Fibroblast of skin of back (primary cell): ENCODE results near the gene ANKRD13B.
A peak's percentile ranks its signal among the peaks of the same experiment; 100 is the strongest.

Experiments used
- DNase-seq: peaks from one replicate; pipeline ENCODE4 v3.0.0-alpha.2; 2013

ANKRD13B gene

DNA sequence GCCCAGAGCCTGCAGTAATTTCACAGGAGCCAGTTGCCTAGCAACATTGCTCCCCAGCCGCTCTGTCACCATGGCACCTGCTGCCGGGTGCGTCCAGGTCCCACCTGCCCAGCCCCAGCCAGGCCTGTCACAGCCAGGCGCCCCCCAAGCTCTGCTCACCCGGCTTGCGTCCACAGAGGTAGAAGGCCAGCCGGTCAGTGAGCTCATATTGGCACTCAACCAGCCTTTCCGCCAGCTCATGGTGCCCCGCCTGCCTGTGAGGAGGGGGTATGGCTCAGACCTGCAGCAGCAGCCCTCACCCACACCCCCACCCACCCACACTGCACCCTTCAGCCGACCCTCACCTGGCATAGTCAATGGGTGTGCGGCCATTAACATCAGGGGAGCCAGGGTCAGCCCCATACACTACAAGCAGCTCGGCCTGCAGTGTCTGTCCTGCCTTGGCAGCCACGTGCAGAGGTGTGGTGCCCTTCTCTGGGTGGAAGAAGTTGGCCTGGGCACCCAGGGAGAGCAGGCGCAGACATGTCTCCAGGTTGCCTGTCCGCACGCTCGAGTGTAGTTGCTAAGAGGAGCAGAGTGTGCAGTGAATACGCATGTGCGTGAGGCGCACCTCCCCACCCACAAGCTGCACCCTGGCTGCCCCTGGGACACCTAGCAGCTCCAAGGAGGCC, 11.2 kb upstream of the ANKRD13B start:
- no peak for DNase-seq

DNA sequence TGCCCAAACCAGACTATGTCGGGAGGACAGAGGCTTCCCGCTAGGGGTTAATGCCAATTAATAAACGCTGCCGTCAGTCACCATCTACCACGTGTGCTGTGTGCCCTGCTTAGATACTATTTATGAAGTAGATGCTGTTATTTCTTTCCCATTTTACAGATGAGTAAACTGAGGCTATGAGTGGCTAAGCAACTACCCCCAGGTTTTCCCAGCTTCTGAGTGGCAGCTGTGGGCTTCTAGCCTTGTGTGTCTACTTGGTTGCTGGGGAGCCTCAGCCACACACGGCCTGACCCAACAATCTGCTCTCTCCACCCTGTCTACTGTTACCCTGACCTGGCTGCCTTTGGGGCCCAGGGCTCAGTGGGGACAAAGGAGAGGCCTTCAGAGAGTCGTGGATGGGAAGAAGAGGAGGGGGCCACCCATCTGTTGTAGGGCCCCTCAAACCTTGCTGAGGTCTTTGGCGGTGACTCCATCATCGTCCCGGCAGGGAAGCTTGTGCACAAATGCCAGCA, 10.6 kb upstream of the ANKRD13B start:
- no peak for DNase-seq

DNA sequence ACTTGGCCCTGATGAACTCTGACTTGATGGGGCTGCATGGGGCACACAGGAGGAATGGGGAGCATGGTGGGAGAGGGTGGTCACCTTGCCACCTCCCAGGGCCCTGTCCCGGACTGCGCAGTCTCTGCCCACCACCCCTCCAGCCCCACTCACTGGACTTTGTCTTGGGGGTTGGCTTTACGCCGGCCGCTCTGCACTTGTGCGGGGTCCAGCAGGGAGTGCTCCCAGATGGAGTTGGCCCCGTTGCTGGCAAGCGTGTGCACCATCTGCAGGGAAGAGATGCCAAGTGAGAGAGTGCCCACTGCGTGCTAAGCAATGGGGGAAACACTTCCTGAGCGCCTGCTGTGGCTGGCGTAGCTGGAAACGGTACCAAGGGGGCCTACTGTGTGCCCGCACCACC, 10.2 kb upstream of the ANKRD13B start:
- no peak for DNase-seq

DNA sequence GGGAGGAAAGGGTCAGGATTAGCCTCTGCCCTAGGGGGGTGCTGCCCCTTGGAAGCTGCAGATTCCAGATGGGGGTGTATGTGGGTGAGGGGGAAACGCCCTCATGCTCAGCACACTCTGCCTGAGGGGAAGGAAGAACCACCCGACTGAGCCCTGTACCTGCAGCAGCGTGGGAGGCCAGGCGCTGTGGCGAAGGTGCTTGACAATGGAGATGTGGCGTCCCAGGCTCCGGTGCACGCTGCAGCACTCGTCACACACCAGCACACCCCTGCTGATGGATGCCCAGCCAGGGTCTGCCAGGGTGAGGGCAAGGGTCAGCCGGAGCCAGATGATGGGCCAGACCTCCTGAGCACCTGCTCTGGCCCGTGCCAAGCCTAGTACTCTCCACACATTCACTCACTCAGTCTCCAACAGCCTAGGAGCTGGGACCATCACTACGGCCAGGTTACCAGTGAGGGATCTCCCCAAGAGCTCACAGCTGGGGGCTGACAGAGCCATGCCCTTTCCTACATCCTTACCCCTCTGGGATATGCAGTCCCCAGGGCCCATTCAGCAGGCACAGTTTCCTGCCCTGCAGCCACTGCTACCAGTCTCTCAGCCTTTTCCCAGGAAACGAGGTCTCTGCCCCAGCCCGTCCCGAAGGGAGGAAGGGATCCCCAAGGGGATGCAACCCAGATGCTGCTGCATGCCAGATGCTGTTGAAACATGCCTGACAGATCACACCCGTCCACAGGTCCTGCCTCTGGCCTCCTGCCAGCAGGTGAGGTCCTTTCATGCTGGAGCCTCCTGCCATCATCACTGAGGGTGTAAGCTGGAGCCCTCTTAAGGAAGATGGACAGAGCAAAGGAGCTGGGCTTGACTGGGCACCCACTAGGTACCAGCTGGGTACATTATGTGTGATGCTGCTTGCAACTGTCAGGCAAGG, 9.3 kb upstream of the ANKRD13B start:
- no peak for DNase-seq

DNA sequence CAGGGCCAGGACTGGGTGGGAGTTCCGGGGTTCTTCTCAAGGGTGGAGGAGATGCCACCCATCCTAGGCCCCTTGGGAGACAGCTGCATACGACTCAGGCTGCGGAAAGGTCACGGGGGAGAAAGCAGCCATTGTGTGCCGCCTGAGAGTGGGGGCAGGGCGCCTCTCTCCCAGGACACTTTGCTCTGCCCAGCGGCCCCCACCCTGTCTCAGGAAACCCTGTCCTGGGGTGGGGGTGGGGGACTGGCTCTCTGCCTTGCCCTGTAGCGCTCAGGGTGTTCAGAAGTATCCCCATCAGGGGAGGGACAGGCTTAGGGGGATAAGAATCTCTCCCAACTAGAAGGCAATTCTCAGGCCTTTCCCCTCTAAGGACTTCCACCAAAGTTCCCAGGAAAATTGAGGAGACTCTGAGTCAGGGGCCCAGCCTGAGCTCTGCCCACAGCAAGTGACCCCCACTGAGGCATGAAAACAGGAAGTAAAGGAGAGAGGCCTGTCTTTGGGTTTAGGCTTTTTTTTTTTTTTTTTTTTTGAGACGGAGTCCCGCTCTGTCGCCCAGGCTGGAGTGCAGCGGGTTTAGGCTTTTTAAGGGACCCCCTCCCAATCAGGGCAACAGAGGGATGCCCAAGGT, 8.4 kb upstream of the ANKRD13B start:
- DNase-seq, result peak; percentile 30

DNA sequence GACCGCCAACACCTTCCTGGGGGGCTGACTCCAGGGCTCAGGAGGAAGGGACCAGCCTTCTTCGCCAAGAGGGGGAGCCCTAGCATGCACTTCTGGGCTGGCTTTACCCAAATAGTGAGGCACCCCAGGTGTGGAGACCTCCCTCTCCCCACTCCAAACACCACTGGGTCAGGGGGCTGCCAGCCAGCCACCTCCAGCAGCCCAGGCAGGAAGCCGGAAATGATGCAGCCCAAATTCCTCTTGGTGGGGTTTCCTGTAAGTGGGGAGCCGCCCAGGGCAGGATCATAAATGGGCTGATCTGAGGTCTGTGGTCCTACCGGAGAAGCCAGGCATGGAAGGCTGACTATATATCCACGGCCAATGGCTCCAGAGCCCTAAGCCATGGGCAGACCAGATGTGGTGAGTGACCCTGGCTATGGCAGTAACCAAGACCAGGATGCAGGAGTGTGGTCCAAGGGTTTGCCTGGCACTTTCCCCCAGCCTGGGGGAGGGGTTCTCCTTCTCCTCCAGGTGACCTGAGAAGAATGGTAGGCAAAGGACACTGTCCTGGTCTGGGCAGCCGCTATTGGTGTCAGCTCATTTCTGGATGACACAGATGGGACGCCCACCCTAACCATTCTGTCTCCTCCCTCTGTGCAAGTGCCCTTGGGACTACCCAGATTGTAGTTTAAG, 7.7 kb upstream of the ANKRD13B start:
- DNase-seq, result peak; percentile 52

DNA sequence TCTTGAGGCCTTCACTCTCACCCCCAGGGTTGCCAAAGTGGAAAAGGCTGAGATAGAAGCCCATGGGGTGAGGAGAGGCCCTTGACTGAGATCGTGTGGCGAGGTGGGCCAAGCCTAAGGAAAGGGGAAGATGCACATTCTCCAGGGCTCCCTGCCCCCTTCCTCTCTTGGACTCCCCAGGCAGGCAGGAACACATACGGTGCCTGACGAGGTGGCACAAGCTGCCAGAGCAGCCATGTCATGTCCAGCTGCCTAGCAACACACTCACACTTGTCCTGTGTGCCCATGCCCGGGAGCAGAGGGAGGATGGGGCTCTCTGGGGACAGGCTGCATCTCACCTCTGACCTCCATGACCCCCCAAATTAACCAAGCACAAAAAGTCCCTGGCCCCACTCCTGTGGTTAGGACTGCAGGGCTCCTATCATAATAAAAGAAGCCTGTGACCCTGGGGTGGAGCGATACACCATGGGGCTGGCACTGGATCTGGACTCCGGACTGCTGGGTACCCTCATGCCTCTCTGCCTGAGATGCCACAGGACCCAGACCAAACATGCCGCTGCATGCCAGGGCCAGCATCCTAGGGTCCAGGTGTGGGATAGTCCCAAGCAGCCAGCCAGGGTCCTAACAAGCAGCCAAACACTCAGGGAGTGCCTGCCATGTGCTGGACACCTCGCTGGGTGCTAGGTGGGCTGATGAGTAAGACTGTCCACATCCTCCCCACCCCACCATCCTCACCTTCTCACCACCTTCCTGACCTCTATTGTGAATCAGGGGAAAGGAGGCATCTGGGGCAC, 6.1 kb upstream of the ANKRD13B start:
- DNase-seq, result no peak

DNA sequence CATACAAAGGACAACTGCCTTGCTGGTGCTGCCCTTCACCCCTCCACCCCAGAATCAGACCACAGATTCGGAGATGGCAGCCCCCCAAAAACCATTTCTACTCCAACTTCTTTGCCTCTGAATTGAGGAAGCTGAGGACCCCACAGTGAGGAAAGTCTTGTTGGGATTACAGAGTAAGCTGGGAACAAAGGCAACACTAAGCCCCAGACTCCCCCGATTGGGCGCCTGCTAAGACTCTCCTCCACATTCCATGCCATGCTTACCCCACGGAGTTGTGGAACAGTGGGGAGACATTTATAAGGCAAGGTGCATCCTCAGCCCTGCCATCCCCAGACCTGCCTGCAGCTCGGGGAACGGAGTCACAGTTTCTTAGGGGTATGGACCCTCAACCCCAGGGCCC, 5.3 kb upstream of the ANKRD13B start:
- no peak for DNase-seq

DNA sequence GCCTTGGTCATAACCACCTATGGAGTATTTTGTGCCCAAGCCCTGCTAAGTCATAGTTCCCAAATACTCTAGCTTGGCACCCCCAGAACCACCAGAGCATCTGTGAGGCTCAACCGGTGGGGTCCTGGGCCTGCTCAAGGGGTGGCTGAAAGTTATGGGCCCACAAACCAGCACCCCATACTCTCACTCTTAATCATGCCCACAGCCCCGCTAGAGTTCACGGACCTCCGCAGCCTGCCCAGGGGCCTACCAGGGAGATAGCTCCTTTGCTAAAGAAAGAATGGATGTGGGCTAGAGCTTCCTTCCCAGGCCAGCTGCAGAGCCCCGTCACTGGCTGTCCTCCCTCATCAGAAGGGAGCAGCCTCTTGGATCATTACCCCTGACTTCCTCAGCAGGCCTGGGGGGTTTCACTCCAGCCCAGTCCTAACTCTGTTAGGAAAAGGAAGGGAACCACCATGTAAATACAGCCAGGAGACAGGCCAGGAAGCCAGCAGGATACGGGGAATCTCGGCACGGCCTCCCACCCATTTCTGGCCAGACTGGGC, 4.8 kb upstream of the ANKRD13B start:
- DNase-seq, result no peak

DNA sequence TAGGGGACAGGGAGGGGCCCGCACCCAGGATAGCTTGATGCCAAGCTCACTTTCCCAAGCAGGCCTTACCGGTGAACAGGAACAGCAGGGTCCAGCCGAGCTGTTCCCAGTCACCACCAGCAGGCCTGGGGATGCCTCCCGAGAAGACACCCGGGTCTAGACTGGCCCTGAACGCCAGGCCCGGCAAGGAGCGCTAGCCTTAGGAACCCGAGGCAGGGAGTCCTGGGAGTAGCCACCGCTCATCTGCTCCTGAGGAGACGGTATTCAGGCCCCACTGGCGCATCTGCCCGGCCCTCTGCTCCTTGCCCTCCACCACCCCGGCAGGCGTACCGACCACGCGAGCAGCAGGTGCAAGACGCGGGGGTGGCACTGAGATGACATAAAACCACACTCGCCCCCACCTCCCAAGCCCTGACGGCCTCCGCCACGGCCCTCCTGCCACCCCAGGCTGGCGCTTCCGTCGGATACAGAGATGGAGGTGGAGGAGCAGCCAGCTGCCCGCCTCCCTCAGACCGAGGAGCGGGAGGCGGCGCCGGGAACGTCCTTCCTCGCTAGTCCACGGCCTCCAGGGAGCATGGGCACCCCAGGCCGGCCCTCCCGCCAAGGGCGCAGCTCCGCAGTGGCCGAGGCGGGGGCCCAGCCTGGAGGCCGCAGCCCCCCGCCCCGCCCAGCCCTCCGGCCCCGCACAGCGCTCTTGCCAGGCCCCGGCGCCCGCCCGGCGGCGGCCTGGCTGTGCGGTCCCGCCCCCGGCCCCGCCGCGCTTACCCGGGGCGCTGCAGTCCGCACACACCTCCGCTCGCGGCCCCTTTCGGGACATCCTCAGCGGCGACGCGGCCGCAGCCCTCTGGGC, 4.1 kb upstream of the ANKRD13B start:
- no peak for DNase-seq

DNA sequence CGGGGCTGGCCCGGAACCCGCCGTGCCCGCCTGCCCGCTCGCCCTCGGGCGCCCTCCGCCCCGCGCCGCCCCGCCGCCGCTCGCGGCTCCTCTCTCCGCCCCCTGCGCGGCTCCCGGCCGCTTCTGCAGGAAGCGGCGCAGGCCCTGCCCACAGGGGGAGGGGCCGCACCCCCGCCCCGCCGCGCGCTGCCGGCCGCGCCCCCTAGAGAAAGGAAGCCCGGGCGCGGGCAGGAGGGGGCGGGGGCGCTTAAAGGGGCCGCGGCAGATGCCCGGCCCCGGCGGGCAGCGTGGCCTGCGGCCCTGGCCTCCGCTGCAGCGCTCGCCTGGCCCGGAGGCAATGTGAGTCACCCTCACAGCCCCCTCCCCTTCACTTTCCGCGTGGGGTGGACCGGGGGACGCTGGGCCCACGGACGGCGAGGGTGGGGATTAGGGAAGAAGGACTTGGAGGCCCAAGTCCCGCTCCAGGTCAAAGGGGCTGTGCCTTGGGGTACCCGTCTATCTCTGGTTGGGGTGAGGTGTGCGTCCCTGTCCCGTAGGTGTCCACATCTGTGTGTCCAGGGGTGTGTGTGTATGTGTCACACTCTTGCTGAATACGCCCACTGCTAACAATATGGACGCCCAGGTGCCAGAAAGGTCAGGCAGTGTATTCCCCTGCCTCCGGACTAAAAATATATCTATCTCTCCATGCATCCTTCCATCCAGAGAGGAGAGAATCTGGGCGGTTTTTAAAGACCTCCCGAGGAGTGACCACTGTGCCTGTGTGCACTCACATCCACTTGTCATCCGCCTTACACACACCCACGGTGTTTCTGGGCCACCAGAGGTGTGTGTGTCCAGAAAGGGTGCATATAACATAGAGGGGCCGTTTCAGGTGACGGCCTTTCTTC, 3.2 kb upstream of the ANKRD13B start, which contains the start of gene GIT1:
Gene GIT1, minus strand, starts transcription at position 125 of the 887 bp plus-strand sequence. CDS start 270 bp downstream, outside the sequence.
- DNase-seq, result peak; percentile 89

DNA sequence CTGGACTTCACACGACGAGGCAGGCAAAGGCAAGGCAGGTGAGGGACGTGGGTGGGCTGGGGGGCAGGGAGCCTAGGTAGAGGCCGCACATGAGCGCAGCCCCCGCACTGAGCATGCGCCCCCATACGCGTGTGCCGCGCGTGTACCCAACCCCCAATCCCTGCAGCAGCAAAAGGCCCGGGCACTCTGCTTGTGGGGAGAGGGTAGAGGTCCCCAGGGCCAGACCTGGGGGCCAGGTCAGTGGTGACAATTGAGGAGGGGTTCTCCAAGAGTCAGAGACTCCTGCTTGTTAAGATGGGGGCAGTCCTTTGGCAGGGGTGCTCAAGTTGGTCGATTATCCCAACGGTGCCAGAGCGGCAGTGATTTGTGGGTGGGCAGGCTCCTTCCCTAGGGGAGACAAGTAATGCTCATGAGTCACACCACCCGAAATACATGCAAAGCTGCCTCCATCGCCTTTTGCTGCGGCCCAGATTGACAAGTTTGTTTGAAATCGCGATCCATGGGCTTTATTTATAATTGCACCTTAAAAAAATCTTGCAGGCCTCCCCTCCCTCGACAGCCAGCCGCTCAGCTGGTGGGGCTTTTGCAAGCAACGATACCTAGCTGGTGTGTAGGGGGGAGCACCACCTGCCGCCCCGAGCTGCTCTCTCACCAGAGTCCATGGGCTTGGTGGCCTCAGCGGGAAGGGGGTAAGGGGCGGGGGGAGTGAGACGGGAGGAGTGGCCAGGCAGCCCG, 2.4 kb upstream of the ANKRD13B start:
- DNase-seq, result peak; percentile 69

DNA sequence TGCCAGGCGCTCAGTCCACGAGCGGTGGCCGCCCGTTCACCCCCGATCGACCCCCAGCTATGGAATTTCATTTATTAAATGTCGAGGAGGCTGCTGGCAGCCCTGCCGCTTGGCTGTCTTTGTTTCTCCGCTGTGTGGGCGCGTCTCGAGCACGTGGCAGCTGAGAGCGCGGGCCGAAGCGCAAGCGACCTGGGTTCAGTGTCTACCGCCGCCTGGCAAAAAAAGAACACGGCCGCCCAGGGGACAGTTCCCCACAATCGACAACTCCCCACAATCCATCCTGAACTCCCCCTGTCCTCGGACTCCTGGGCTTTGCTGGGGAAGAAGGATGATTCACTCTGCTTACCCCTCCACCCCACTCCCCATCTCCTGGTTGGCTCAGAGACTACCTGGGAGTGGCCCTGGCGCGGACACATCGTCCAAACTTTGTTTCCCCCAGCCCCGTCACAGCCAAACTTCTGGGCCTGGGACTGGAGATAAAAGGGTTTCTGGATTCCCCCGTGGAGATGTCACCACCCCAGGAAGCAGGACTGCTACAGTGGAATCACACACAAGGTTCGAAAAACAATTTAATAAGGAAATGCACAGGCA, 1.7 kb upstream of the ANKRD13B start:
- peak; percentile 71 for DNase-seq

DNA sequence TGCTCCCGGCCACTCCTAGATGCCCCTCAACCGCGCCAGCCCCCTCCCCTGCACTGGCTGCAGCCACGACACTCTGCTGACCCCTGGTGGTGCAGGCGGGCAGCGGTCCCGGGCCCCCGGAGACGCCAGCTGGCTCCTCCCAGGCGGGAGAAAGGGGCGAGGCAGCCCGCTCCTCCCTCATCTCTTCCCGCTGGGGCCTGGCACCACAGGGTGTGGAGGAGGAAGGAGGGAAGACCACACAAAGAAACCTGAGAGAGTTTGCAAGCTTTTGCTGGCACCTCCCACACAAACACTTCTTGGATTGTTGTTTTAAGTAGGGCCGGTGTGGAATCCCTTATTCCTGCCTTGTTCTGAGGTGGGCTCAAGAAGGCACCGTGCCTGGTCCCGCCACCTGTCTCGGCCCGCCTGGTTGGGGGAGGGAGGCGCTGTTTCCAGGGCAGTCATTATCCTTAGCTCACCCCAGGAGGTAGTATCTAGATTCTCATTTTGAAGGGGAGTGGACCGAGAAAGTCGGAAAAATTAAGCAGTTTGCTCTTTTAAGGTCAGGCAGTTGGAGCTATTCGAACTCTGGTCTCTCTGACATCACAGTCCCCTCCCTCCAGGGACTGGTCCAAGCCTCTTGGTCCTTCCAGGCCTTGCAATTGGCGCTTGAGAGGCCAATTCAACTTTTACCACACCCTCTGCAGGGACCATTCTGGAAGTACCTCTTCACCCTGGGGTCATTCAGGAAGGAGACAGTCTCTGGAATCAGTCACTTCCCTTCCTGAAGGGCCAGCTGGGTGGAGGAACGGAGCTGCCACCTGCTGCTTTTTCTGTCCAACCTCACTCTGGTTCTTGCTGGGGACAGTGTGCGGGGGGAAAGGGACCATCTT, 959 bp upstream of the ANKRD13B start:
- peak; percentile 80 for DNase-seq

DNA sequence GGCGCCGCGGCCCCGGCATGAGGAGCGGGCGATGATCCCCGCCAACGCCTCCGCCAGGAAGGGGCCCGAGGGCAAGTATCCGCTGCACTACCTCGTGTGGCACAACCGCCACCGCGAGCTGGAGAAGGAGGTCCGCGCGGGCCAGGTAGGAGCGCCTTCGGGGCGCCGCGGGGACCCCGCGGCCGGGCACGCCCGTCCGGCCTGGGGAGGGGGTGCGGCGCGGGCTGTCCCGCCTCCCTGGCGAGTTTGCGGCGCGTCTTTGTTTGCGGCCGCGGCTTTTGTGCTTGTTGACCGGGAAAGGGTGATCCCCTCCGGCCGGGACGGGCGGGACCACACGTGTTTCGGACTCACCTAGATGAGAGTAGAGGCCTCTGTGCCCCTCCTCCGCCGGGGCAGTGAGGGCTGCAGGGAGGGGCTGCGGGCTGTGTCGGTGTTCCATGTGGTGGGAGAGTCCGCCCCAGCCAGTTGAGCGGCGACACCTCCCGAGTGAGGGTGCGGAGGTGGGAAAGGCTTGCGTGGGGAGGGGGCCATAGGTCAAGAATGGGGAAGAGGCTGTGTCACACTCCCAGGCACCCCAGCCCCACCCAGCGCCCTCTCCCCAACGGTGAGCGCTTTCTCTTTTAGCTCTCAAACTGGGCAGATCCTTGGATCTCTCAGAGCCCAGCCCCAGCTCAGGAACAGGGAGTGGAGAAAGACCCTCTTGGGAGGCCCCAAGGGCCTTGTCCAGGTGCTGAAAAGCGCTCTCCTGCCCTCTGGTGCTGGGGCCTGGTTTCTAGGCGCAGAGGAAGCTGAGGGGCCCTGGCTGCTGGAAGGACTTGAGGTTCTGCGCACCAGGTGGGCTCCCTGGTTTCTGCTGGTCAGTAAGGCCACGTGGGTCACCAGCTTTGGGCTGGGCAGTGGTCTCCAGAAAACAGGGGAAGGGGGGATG, 923 bp downstream of the ANKRD13B start:
- DNase-seq, result no peak

DNA sequence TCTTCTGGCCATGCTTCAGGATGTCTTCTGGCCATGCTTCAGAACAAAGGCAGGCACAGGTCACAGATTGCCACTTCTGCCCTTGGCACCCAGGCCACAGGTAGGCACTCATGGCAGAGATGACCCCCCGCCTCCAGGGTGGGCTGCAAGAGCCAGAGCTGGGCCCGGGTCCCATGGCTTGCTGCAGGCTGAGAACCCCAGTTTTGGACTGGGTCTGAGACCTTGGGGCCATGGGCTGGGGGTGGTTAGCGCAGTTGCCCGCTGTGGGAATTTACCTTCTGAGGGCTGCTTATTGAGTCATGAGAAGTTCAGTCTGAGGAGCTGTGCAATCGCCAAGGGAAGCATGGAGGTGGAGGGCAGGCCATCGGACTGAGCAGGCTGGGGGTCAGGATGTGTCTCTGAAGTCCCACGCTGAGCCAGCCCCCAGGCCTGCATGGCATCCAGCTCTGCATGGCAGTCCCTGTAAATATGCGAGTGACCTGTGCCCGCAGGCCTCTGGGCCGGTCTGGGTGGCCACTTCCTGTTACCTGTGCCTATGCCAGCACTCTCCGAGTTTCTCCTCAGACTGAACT, 1.7 kb downstream of the ANKRD13B start:
- no peak for DNase-seq
